Gastroesophageal sphincter (tissue), 4 donors: ENCODE data around the gene CDK5R2. TPM values are rescaled to one million over a fixed set of nuclear protein-coding genes. Genes with fewer than 3 reads are reported as not detected.

Experiments
- ATAC-seq: fragments of 150-250 bp; one replicate; pipeline ENCODE4 v1.9.1; 2016; ENCODE audit warnings: mild to moderate bottlenecking, moderate library complexity
- H3K27ac ChIP-seq, 4 donors: fragments of 200-600 bp; sonication (generic) in 3 of 4; 1 replicate in 3 of 4; 2 replicates in 1 of 4; pipeline ENCODE4 v1.5.1; 2016 to 2019
- H3K27me3 ChIP-seq: fragments of 200-600 bp; sonication (generic); one replicate; pipeline ENCODE4 v1.5.1; 2019
- H3K36me3 ChIP-seq, 2 donors: fragments of 200-600 bp; sonication (generic); one replicate each; pipeline ENCODE4 v1.5.1; 2019; ENCODE audit warnings: control low read depth in 1 of 2
- H3K4me1 ChIP-seq, 3 donors: fragments of 200-600 bp; sonication (generic); 1 replicate in 2 of 3; 2 replicates in 1 of 3; pipeline ENCODE4 v1.5.1; 2016 to 2019; ENCODE audit warnings: control low read depth in 2 of 3
- H3K4me3 ChIP-seq, 2 donors: fragments of 200-600 bp; sonication (generic); one replicate each; pipeline ENCODE4 v1.5.1; 2019; ENCODE audit warnings: mild to moderate bottlenecking in 1 of 2, moderate library complexity in 1 of 2
- H3K9me3 ChIP-seq, 3 donors: fragments of 200-600 bp; sonication (generic); one replicate each; pipeline ENCODE4 v1.5.1; 2017 to 2019; ENCODE audit warnings: control low read depth in 2 of 3
- CTCF ChIP-seq, 4 experiments: fragments of 200-600 bp in 2 of 4; fragments of 450-650 bp in 2 of 4; sonication (generic) in 1 of 4; IDR thresholded peaks; one replicate each; pipeline ENCODE4 v1.5.1; 2017 to 2019; ENCODE audit warnings: antibody characterized with exemption in 4 of 4, mild to moderate bottlenecking in 2 of 4, moderate library complexity in 2 of 4
- EP300 ChIP-seq: sonication (generic); formaldehyde crosslinking; IDR thresholded peaks from one replicate; pipeline ENCODE4 v1.6.1; 2017; ENCODE audit warnings: antibody characterized with exemption, mild to moderate bottlenecking
- POLR2A ChIP-seq, 2 donors: fragments of 450-650 bp; IDR thresholded peaks; one replicate each; pipeline ENCODE4 v1.6.1; 2017; ENCODE audit warnings: antibody characterized with exemption in 2 of 2, mild to moderate bottlenecking in 2 of 2, moderate library complexity in 1 of 2
- POLR2AphosphoS5 ChIP-seq: sonication (generic); formaldehyde crosslinking; IDR thresholded peaks from one replicate; pipeline ENCODE4 v1.6.1; 2017; ENCODE audit warnings: antibody characterized with exemption
- WGBS, 2 donors: methylation state at CpG; one replicate each; pipeline ENCODE4 v1.1.5; 2018; ENCODE audit warnings: low coverage in 1 of 2; 5-methylcytosine and 5-hydroxymethylcytosine counted together
- total RNA-seq, 4 donors: library from RNA; depleted of rRNA; stranded (reverse); fragments of >200 nt; gene quantifications; one replicate each; pipeline ENCODE4 v1.1.0, GENCODE V29; 2016

The CDK5R2 gene
- under 1 TPM in 2 of 4 donors, not detected in 2; 0.27 to 0.35 TPM for total RNA-seq

- WGBS, 2 donors, result 0% methylated on average over 3 of the region's 37 CpGs; no CpG with 5 or more reads in 1 of the 2 donors
- no peak for TF ChIP-seq EP300
- TF ChIP-seq POLR2AphosphoS5, result no peak
- TF ChIP-seq POLR2A (IDR thresholded peaks at IDR 0.05), result no peak
- no peak for TF ChIP-seq CTCF (IDR thresholded peaks at IDR 0.05)
- Histone ChIP-seq H3K27me3 (peaks cover 100% of the 10 kb centered on the region), H3K4me1 (peaks cover 0 to 31% (median 5%) of the 10 kb centered on the region in 3 donors), H3K9me3 (no peaks in the 10 kb centered on the region), H3K4me3 (peak within 1 kb of the TSS in 1 of 2 donors; percentile 48), H3K36me3 (no peaks in the 10 kb centered on the region), H3K27ac (no peak within 1 kb of the TSS)
- ATAC-seq, result peak; percentile 57
These were observed at the start of gene CDK5R2 for GRCh38 chr2:218959141-218959731. TSS of gene CDK5R2 (plus strand) at chr2:218959666. CDS start at chr2:218959821, 155 bp downstream.

GRCh38 chr2:218910741-218911140, 48.7 kb upstream of the CDK5R2 start:
- TF ChIP-seq POLR2A (IDR thresholded peaks at IDR 0.05), result no peak
- TF ChIP-seq EP300, result no peak
- TF ChIP-seq CTCF (IDR thresholded peaks at IDR 0.05), result no peak
- no peak for TF ChIP-seq POLR2AphosphoS5
- ATAC-seq, result no peak
- WGBS, 2 donors, result 71 to 74% methylated on average over 4 of the region's 6 CpGs

DNA sequence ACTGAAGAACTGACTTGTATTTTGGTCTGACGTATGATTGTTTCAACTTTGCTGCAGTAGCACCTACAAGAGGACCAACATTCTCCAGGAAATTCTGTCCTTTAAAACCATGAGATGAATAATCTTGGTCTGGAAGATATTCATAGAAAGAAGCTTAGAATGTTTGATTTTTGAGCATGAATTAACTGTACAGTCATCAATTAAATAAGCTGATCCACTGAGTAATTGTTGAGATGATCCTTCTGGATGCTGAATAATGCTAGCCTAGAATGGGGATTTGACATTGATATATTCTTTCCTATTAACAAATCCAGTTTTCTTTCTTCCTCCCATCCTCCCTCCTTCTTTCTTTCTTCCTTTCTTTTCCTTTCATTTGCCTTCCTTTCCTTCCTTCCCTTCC, 39.0 kb upstream of the CDK5R2 start:
- Histone ChIP-seq H3K27me3 (peaks cover 62% of the 10 kb centered on the region), H3K4me1 (no peaks in the 10 kb centered on the region), H3K36me3 (no peaks in the 10 kb centered on the region), H3K27ac (no peak overlapping the region), H3K9me3 (peaks cover 0 to 11% (median 0%) of the 10 kb centered on the region in 3 donors), H3K4me3 (no peak overlapping the region)
- WGBS, 2 donors, result 71% methylated on average over 1 of the region's 1 CpG
- no peak for ATAC-seq
- TF ChIP-seq CTCF (IDR thresholded peaks at IDR 0.05) (no peak), POLR2AphosphoS5 (no peak), POLR2A (IDR thresholded peaks at IDR 0.05) (no peak), EP300 (no peak)

More at GRCh38 chr2:218910741-218911140, 48.7 kb upstream of the CDK5R2 start:
- H3K27me3 ChIP-seq, result peaks cover 9% of the 10 kb centered on the region
- H3K9me3 ChIP-seq, result no peaks in the 10 kb centered on the region
- H3K27ac ChIP-seq, result no peak overlapping the region
- H3K4me1 ChIP-seq, result peaks cover 0 to 14% (median 3%) of the 10 kb centered on the region in 3 donors
- no peaks in the 10 kb centered on the region for H3K36me3 ChIP-seq
- no peak overlapping the region for H3K4me3 ChIP-seq

- TF ChIP-seq CTCF (IDR thresholded peaks at IDR 0.05), result no peak
- TF ChIP-seq EP300, result no peak
- no peak for TF ChIP-seq POLR2AphosphoS5
- TF ChIP-seq POLR2A (IDR thresholded peaks at IDR 0.05), result no peak
- peaks cover 60% of the 10 kb centered on the region for H3K27me3 ChIP-seq
- no peaks in the 10 kb centered on the region for H3K4me1 ChIP-seq
- no peak for ATAC-seq
- no peak overlapping the region for H3K4me3 ChIP-seq
- H3K27ac ChIP-seq, result no peak overlapping the region
- 83 to 93% methylated on average over 1 to 2 of the region's 2 CpGs for WGBS, 2 donors
- no peaks in the 10 kb centered on the region for H3K36me3 ChIP-seq
- peaks cover 0 to 11% (median 0%) of the 10 kb centered on the region in 3 donors for H3K9me3 ChIP-seq
These were observed 34.7 kb upstream of the CDK5R2 start for GRCh38 chr2:218924757-218925156.

- Histone ChIP-seq H3K9me3 (peaks cover 0 to 11% (median 0%) of the 10 kb centered on the region in 3 donors), H3K4me3 (no peak overlapping the region), H3K36me3 (no peaks in the 10 kb centered on the region), H3K4me1 (no peaks in the 10 kb centered on the region), H3K27ac (no peak overlapping the region), H3K27me3 (peaks cover 54% of the 10 kb centered on the region)
- TF ChIP-seq EP300 (no peak), POLR2AphosphoS5 (no peak), CTCF (IDR thresholded peaks at IDR 0.05) (no peak), POLR2A (IDR thresholded peaks at IDR 0.05) (no peak)
- 67 to 73% methylated on average over 2 of the region's 2 CpGs for WGBS, 2 donors
- no peak for ATAC-seq
These were observed 34.0 kb upstream of the CDK5R2 start for GRCh38 chr2:218925434-218925833.
